A549 (cell line): ENCODE measurements around the gene YDJC. TPM values are rescaled to one million over a fixed set of nuclear protein-coding genes. Genes with fewer than 3 reads are reported as not detected.

Experiments used
- ATAC-seq, 2 experiments: fragments of 200-7000 bp in 1 of 2; fragments of >200 bp in 1 of 2; cut with Nextera tagmentation in 1 of 2; cut with Tn5 transposase in 1 of 2; 3 replicates each; pipeline versions ENCODE4 v1.8.0 to v1.9.1; 2018 to 2020; ENCODE audit warnings: mild to moderate bottlenecking in 1 of 2, moderate library complexity in 1 of 2
- CTCF ChIA-PET: fragments of 300-600 bp; sonication (Branson Sonifier 250); formaldehyde crosslinking; extraction: SDS; loops from one replicate; lab custom pipeline; 2021; ENCODE audit warnings: antibody characterized with exemption, inconsistent platforms; lab: Yijun Ruan, JAX
- POLR2A ChIA-PET: fragments of 350-600 bp; formaldehyde crosslinking; extraction: SDS; loops from one replicate; lab custom pipeline; 2021; ENCODE audit warnings: antibody characterized with exemption, inconsistent platforms; lab: Yijun Ruan, JAX
- DNase-seq, 2 experiments: peaks; one replicate each; pipeline versions ENCODE4 v3.0.0 to v3.0.0-alpha.2; 2011 to 2016; ENCODE audit warnings: low read depth in 1 of 2, low spot score in 1 of 2
- FAIRE-seq: peaks from 2 replicates; lab custom pipeline; 2011; peaks lifted over from hg19 to GRCh38; lab: Jason Lieb, UNC
- H3K27ac ChIP-seq, 2 experiments: fragments of >200 bp; sonication (Bioruptor Twin); formaldehyde crosslinking; 3 replicates each; pipeline ENCODE4 v1.5.1; 2016 to 2017
- H3K4me1 ChIP-seq: fragments of >200 bp; sonication (Bioruptor Twin); formaldehyde crosslinking; 3 replicates; pipeline ENCODE4 v1.6.1; 2016
- H3K4me2 ChIP-seq: fragments of >200 bp; sonication (Bioruptor Twin); formaldehyde crosslinking; 3 replicates; pipeline ENCODE4 v1.6.1; 2016
- H3K4me3 ChIP-seq: fragments of >200 bp; sonication (Bioruptor Twin); formaldehyde crosslinking; 3 replicates; pipeline ENCODE4 v1.5.1; 2016
- H3K9me3 ChIP-seq: fragments of >200 bp; sonication (Bioruptor Twin); formaldehyde crosslinking; 3 replicates; pipeline ENCODE4 v1.6.1; 2016
- CBX8 ChIP-seq: fragments of 200-600 bp; sonication (generic); IDR thresholded peaks from 2 replicates; pipeline ENCODE4 v1.6.1; 2016
- CEBPB ChIP-seq, 2 experiments: fragments of >200 bp in 1 of 2; sonication (Bioruptor Twin) in 1 of 2; formaldehyde crosslinking in 1 of 2; IDR thresholded peaks; 2 replicates each; pipeline ENCODE4 v1.6.1; 2012 to 2016
- CHD4 ChIP-seq: fragments of 200-600 bp; sonication (generic); IDR thresholded peaks from 2 replicates; pipeline ENCODE4 v1.6.1; 2016; ENCODE audit warnings: antibody characterized with exemption, mild to moderate bottlenecking, borderline replicate concordance
- EHF ChIP-seq: fragments of 250-450 bp; sonication (Bioruptor Pico); IDR thresholded peaks from 2 replicates; pipeline ENCODE4 v1.5.0; 2020; ENCODE audit warnings: mild to moderate bottlenecking
- ELK1 ChIP-seq: fragments of 150-350 bp; IDR thresholded peaks from 2 replicates; pipeline ENCODE4 v1.6.1; 2014; ENCODE audit warnings: low read depth, mild to moderate bottlenecking, low read length
- ESRRA ChIP-seq: fragments of 150-350 bp; IDR thresholded peaks from 2 replicates; pipeline ENCODE4 v1.6.1; 2014; ENCODE audit warnings: mild to moderate bottlenecking, low read length, borderline replicate concordance
- GATA3 ChIP-seq: IDR thresholded peaks from 2 replicates; pipeline ENCODE4 v1.6.1; 2012; ENCODE audit warnings: borderline replicate concordance
- HES2 ChIP-seq: fragments of >200 bp; sonication (Bioruptor Twin); formaldehyde crosslinking; IDR thresholded peaks from 2 replicates; pipeline ENCODE4 v1.6.1; 2016
- HOXA7 ChIP-seq: fragments of 250-450 bp; sonication (Bioruptor Pico); IDR thresholded peaks from 2 replicates; pipeline ENCODE4 v1.5.0; 2020; ENCODE audit warnings: mild to moderate bottlenecking, moderate library complexity
- HOXB13 ChIP-seq: fragments of 250-450 bp; sonication (Bioruptor Pico); IDR thresholded peaks from 2 replicates; pipeline ENCODE4 v1.5.0; 2020; ENCODE audit warnings: low read depth, mild to moderate bottlenecking, moderate library complexity
- KDM1A ChIP-seq: fragments of 200-600 bp; sonication (generic); IDR thresholded peaks from 2 replicates; pipeline ENCODE4 v1.6.1; 2016; ENCODE audit warnings: low read depth, mild to moderate bottlenecking
- NFE2L2 ChIP-seq: fragments of 150-350 bp; conservative IDR thresholded peaks from 2 replicates; pipeline ENCODE4 v1.6.1; 2014; ENCODE audit warnings: low read length
- RAD21 ChIP-seq, 2 experiments: fragments of >200 bp in 1 of 2; sonication (Bioruptor Twin) in 1 of 2; formaldehyde crosslinking in 1 of 2; IDR thresholded peaks in 1 of 2; conservative IDR thresholded peaks in 1 of 2; 2 replicates in 1 of 2; 3 replicates in 1 of 2; pipeline ENCODE4 v1.6.1; 2012 to 2018; ENCODE audit warnings: inconsistent platforms in 1 of 2
- REST ChIP-seq: fragments of 200-600 bp; sonication (generic); IDR thresholded peaks from 2 replicates; pipeline ENCODE4 v1.6.1; 2016; ENCODE audit warnings: antibody characterized with exemption, mild to moderate bottlenecking, moderate library complexity
- RFX5 ChIP-seq: fragments of 450-650 bp; IDR thresholded peaks from 2 replicates; pipeline ENCODE4 v1.7.1; 2014; ENCODE audit warnings: antibody characterized with exemption, mild to moderate bottlenecking, moderate library complexity
- RNF2 ChIP-seq: fragments of 200-600 bp; sonication (generic); IDR thresholded peaks from 2 replicates; pipeline ENCODE4 v1.6.1; 2016; ENCODE audit warnings: low read depth, mild to moderate bottlenecking, antibody characterized with exemption, moderate library complexity, borderline replicate concordance
- TP53 ChIP-seq: fragments of 250-450 bp; sonication (Bioruptor Pico); IDR thresholded peaks from 2 replicates; pipeline ENCODE4 v1.5.0; 2021; ENCODE audit warnings: mild to moderate bottlenecking, moderate library complexity
- ZFP36 ChIP-seq: fragments of 450-650 bp; IDR thresholded peaks from 2 replicates; pipeline ENCODE4 v1.6.1; 2014; ENCODE audit warnings: borderline replicate concordance; ENCODE audit not compliant: partially characterized antibody
- WGBS: methylation state at CpG from one replicate; pipeline ENCODE4 v1.1.6; 2017; ENCODE audit errors: missing lambda C conversion rate; 5-methylcytosine and 5-hydroxymethylcytosine counted together
- polyA plus RNA-seq, 4 experiments: library from polyadenylated mRNA; depleted of rRNA in 3 of 4; stranded (reverse); fragments of >200 nt; fragmentation: RNase III in 1 of 4; extraction: RNeasy Plus Mini Kit Qiagen cat#74134 plus additional on column Dnase treatment in 1 of 4; gene quantifications; 2 replicates in 3 of 4; 3 replicates in 1 of 4; pipeline ENCODE4 v1.2.3, GENCODE V29; 2011 to 2017
- TF ChIP-seq, protein P1 (sequence below): IDR thresholded peaks from 2 replicates; pipeline ENCODE4 v1.6.1; 2012
- TF ChIP-seq, protein P2 (sequence below): fragments of 250-450 bp; sonication (Bioruptor Pico); IDR thresholded peaks from 2 replicates; pipeline ENCODE4 v1.5.0; 2020; ENCODE audit warnings: low read depth, mild to moderate bottlenecking, moderate library complexity

The YDJC gene
- polyA plus RNA-seq, 2 of the 4 experiments (the other 2 are of a cell fraction) = 24.8 to 28.3 TPM

GRCh38 chr22:21650280-21650679 lies 20.5 kb upstream of the YDJC start:
- POLR2A ChIA-PET = no interaction called here

GRCh38 chr22:21646608-21647590 lies 17.1 kb upstream of the YDJC start:
- WGBS = 33% methylated on average over 11 of the region's 14 CpGs
- Histone ChIP-seq H3K9me3 (no peaks in the 10 kb centered on the region), H3K4me1 (peaks cover 6% of the 10 kb centered on the region; the same call in 2 of the 3 replicates), H3K4me3 (no peak overlapping the region), H3K4me2 (no peak overlapping the region), H3K27ac (no peak overlapping the region)
- ATAC-seq = peak; percentile 25 to 48; a peak in 4 of 6 replicates
- FAIRE-seq = no peak
- peak; percentile 72 to 77 for DNase-seq
- CTCF ChIA-PET = interaction anchor here (0.7 to 4.1 kb wide), 19 partner anchors 8 to 761 kb away, joined by 3 to 35 read pairs (median 4); partner anchors contain the start of genes CCDC116 and YDJC
- POLR2A ChIA-PET = interaction anchor here (1.1 kb wide), 1 partner anchor 18 kb away, joined by 3 read pairs; no protein-coding TSS in a partner anchor
- no peak for TF ChIP-seq REST
- no peak for TF ChIP-seq EHF (CRISPR knock-in tag)
- TF ChIP-seq, protein P1, sequence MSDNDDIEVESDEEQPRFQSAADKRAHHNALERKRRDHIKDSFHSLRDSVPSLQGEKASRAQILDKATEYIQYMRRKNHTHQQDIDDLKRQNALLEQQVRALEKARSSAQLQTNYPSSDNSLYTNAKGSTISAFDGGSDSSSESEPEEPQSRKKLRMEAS = no peak
- TF ChIP-seq KDM1A = no peak
- TF ChIP-seq, protein P2, sequence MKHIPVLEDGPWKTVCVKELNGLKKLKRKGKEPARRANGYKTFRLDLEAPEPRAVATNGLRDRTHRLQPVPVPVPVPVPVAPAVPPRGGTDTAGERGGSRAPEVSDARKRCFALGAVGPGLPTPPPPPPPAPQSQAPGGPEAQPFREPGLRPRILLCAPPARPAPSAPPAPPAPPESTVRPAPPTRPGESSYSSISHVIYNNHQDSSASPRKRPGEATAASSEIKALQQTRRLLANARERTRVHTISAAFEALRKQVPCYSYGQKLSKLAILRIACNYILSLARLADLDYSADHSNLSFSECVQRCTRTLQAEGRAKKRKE = no peak
- TF ChIP-seq RAD21 (conservative IDR thresholded peaks at IDR 0.05 in 1 of 2, IDR thresholded peaks at IDR 0.05 in 1 of 2) = peak; percentile 74 to 84
- TF ChIP-seq RFX5 = no peak

More at GRCh38 chr22:21650280-21650679, 20.5 kb upstream of the YDJC start:
- ATAC-seq = no peak
- WGBS = 89% methylated on average over 7 of the region's 7 CpGs
- Histone ChIP-seq H3K4me1 (no peaks in the 10 kb centered on the region), H3K4me3 (no peak overlapping the region), H3K9me3 (no peaks in the 10 kb centered on the region), H3K4me2 (no peak overlapping the region), H3K27ac (no peak overlapping the region)
- CTCF ChIA-PET = no interaction called here
- DNase-seq = no peak
- TF ChIP-seq ELK1 (no peak), RAD21 (conservative IDR thresholded peaks at IDR 0.05 in 1 of 2, IDR thresholded peaks at IDR 0.05 in 1 of 2) (no peak), HOXA7 (CRISPR knock-in tag) (no peak), HES2 (no peak), TP53 (no peak), CHD4 (no peak), ESRRA (no peak), GATA3 (no peak), CEBPB (IDR thresholded peaks at IDR 0.05) (no peak), ZFP36 (no peak), HOXB13 (no peak), NFE2L2 (no peak), RNF2 (no peak), REST (no peak), CBX8 (no peak)
- TF ChIP-seq, protein P2 = no peak
- no peak for FAIRE-seq
